DND-41 (cell line): ENCODE results near the gene LY9.

Experiments
- CTCF ChIP-seq: IDR thresholded peaks from 2 replicates; pipeline ENCODE4 v1.5.1; 2012; ENCODE audit warnings: borderline replicate concordance, low read length, moderate library complexity, mild to moderate bottlenecking; ENCODE audit not compliant: poor library complexity, severe bottlenecking; ENCODE audit errors: extremely low read depth
- EZH2 ChIP-seq: IDR thresholded peaks from 3 replicates; pipeline ENCODE4 v1.6.1; 2012; ENCODE audit warnings: borderline replicate concordance, low read depth, mild to moderate bottlenecking, moderate library complexity, low read length, inconsistent platforms; ENCODE audit not compliant: severe bottlenecking

DNA sequence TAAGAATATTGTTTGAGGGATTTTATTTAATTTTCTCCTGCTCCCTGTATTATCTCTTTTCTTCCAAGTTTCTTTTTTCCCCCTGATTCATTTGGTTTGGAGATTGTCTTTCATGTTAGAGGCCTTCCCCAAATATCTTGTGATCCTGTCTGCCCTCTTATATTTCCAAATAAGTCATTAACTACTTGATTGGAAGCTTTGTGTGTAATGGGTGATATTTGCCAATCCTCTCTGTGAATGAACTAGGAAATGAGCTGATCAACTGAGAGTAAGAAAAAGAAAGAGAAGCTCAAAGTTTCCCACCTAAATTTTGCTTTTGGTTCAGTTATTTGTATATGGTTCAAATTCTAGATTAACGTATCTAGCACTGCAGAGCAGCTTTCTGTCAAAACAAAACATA is 23.6 kb upstream of the LY9 start:
- TF ChIP-seq CTCF = no peak
- no peak for TF ChIP-seq EZH2
